Posterior cingulate gyrus (tissue), 11 donors: ENCODE data around the gene ENTPD1.
A peak's percentile ranks its signal among the peaks of the same experiment; 100 is the strongest.
"Not testable (repeated sequence)": the region's sequence is repeated elsewhere in the genome, so short reads cannot be mapped to it uniquely, and the experiment has no call there.

Experiments used
- DNase-seq, 10 donors: peaks; one replicate each; pipeline versions ENCODE4 v3.0.0 to v3.0.0-alpha.2; 2020 to 2021; ENCODE audit warnings: mixed read lengths in 3 of 10
- intact Hi-C: fragments of 100-400 bp; cut with DNase I; formaldehyde crosslinking; loops from one replicate; pipeline ENCODE4 v1.15.1; 2023

Gene ENTPD1

DNA sequence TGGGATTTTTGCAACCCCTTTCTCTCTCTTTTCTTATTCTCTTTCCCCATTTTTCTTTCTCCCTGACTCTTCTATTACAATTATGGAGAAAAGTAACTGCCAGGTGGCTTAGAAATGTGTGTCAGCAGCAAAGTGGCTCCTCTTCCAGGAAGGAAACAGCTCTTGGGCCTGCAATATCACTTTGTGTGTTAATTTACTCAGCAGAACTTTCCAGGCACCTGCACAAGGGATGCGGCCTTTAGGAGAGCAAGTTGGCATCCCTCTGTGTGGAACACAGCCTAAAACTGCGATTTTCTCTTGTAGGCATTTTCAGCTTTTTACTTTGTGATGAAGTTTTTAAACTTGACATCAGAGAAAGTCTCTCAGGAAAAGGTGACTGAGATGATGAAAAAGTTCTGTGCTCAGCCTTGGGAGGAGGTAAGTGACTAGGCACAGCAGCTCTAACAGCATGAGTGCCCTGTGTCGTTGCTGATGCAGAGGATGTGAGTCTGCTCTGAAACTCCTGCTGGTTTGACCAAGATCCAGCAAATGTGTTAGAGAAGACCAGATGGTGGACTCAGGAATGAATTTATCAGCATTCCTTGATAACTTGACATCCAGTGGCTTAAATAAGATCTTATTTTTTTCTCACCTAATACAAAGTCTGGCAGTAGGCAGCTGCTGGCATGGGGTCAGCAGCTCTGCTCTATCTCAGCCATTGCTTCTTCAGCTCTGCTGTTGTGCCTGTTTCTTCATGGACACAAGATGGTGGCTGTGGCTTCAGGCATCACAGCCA, 104.4 kb downstream of the ENTPD1 start:
- peak in 1 of 10 donors; percentile 58 for DNase-seq
- intact Hi-C loops: no loop called here

DNA sequence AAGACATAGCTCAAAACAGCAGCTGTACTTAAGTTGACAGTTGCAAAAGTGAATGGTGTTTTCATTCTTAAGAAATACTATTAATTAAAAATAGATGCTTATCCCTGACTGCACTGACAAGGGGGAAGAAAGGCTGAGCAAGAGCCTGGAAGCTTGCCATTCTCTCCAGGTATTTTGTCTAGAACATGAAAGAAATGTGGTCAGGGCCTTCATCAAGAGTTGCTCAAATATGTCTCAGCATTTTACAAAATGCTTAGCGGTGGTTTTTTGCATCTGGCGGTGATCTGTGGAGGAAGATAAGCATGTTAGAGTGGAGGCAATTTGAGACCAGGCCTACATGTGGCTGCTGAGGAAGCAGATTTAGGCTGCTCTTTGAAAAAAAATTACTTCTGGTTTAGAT, 105.4 kb downstream of the ENTPD1 start:
- intact Hi-C loops: no loop called here
- DNase-seq: no peak

DNA sequence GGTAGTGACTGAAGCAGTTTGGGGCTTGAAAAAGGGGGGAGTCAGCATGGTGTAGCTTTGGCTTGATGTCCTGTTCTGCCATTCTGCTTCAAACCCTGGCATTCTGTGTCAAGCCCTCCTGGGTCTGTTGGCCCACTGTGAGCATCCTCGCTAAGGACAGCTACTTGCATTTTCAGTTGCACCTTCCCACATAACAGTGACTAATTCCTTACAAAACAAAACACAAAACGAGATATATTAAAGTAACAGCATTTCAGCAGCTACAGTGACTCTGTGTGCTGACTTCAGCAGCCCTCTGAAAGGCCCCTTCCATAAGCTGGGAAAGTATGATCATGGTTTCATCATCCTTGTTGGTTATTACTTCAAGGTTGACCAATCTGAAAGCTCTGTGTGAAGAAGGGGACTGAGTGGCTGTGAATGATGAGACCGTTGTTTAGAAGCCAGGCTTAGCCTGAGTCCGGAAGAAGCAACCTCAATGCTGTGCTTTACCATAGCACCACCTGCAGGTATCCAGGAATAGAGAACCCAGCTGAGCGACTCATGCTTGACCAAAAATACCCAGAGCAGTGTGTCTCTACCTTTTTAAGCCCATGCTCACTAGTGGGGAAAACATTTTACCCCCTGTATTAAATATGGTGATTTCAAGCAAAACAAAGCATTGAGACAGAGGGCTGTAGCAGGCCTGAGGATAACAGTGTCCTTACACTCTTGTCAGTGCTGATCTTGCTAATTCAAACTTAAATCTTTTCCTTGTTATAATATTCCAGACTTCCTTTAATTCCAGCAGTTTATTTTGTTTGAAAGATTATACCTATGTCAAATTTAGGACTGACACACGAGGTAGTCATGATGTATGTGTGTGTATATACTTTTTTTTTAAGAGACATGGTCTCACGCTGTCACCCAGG, 109.2 kb downstream of the ENTPD1 start:
- intact Hi-C loops: loop anchor here (1.0 kb wide), 1 partner anchor 171 kb away; no protein-coding TSS in a partner anchor
- peak in 6 of 10 donors; percentile 9 to 85 (median 36) for DNase-seq

DNA sequence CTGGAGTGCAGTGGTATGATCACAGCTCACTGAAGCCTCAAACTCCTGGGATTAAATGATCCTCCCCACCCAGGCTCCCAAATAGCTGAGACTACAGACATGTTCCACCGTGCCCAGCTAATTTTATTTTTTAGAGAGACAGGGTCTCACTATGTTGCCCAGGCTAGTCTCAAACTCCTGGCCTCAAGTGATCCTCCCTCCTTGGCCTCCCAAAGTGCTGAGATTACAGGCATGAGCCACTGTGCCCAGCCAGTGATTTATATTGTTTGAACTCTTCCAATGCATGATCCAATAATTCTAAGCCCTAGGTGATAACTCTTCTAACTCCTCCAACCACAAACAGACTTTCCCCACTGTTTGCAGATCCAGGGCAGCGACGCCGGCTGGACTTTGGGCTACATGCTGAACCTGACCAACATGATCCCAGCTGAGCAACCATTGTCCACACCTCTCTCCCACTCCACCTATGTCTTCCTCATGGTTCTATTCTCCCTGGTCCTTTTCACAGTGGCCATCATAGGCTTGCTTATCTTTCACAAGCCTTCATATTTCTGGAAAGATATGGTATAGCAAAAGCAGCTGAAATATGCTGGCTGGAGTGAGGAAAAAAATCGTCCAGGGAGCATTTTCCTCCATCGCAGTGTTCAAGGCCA, 110.0 kb downstream of the ENTPD1 start:
- peak in 1 of 10 donors; percentile 55 for DNase-seq
- intact Hi-C loops: loop anchor here (1.0 kb wide), 1 partner anchor 172 kb away; no protein-coding TSS in a partner anchor

DNA sequence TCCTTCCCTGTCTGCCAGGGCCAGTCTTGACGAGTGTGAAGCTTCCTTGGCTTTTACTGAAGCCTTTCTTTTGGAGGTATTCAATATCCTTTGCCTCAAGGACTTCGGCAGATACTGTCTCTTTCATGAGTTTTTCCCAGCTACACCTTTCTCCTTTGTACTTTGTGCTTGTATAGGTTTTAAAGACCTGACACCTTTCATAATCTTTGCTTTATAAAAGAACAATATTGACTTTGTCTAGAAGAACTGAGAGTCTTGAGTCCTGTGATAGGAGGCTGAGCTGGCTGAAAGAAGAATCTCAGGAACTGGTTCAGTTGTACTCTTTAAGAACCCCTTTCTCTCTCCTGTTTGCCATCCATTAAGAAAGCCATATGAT, 110.5 kb downstream of the ENTPD1 start:
- DNase-seq: no peak
- intact Hi-C loops: no loop called here

DNA sequence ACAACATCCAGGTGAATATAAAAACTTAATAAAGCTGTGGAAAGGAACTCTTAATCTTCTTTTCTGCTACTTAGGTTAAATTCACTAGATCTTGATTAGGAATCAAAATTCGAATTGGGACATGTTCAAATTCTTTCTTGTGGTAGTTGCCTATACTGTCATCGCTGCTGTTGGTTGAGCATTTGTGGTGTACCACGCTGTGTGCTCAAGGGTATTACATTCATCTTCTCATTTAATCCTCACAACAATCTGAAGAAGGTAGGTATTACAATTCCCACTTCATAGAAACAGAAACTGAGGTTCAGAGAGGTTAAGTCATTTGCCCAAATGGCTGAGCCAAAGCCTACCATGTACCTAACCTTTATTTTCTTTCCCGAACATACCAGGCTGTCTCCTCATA, 111.9 kb downstream of the ENTPD1 start:
- DNase-seq: no peak
- intact Hi-C loops: no loop called here

DNA sequence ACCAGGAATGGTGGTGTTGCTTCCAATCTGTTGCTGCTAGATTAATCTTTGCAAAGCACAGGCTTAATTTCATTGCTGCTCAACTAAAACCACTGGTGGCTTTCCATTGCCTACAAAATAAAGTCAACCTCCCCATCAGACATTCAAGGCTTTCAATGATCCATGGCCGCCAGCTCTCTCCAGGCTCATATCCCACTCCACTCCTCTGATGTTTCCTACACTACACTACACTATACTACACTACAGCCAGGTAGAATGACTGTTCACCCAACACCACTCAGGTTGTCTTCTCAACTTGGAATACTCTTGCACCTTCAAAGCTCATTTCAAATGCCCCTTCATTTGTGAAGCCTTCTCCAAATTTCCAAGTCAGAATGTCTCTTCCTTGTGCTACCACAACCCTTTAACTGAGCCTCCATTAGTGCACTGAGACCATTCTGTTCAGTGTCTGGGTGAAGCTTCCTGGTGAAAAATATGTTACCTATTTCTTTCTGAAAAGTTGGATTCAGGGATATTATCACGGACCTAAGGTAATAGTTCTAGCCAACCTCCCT, 116.3 kb downstream of the ENTPD1 start:
- no peak for DNase-seq
- intact Hi-C loops: no loop called here

DNA sequence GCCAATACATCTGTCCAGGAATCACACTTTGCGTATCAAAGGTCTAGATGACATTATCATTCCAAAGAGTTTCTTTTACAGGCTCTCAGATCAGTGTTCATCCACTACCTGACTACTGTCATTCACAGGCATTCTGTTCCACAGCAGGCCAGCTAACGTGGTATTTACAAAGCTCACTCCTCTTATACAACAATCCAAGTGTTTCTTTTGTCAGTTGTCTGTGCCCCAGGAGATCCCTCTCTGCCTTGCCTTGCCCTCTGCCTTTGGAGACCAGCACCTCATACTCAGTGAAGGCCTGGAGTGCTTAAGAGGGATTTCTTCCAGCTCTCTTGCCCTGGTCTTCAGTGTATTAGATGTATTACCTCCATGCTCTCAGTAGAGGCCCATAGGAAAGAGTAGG, 117.2 kb downstream of the ENTPD1 start:
- intact Hi-C loops: no loop called here
- no peak for DNase-seq

DNA sequence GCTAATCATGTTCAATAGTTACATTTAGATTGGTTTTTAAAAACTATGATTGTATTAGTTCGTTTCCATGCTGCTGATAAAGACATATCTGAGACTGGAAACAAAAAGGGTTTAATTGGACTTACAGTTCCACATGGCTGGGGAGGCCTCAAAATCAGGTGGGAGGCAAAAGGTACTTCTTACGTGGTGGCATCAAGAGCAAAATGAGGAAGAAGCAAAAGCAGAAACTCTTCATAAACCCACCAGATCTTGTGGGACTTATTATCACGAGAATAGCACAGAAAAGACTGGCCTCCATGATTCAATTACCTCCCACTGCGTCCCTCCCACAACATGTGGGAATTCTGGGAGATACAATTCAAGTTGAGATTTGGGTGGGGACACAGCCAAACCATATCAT, 117.7 kb downstream of the ENTPD1 start:
- DNase-seq: no peak
- intact Hi-C loops: no loop called here

DNA sequence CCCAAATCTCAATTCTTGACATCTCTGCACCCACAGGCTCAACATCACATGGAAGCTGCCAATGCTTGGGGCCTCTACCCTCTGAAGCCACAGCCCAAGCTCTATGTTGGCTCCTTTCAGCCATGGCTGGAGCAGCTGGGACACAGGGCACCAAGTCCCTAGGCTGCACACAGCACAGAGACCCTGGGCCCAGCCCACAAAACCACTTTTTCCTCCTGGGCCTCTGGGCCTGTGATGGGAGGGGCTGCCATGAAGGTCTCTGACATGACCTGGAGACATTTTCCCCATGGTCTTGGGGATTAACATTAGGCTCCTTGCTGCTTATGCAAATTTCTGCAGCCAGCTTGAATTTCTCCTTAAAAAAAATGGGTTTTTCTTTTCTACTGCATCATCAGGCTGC, 118.8 kb downstream of the ENTPD1 start:
- intact Hi-C loops: not testable (repeated sequence)
- peak in 1 of 10 donors; percentile 62 for DNase-seq

DNA sequence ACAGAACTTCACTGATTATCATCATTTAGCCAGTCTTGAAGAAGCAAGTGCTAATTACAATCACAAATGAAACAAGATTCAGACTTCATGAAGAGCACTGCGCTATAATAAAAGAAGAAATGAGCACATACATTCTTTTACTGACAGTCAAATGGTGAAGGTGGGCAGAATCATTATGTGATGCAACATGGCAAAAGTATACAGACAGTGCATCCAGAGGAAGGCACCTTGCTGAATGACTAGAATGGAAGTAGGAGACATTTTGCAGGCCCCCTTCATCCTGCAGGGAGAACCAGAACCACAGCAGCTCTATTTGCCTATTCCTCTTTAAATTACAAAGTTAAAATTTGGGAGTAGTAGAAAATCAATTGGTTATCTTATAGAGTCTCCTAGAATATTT, 120.8 kb downstream of the ENTPD1 start:
- DNase-seq: no peak

DNA sequence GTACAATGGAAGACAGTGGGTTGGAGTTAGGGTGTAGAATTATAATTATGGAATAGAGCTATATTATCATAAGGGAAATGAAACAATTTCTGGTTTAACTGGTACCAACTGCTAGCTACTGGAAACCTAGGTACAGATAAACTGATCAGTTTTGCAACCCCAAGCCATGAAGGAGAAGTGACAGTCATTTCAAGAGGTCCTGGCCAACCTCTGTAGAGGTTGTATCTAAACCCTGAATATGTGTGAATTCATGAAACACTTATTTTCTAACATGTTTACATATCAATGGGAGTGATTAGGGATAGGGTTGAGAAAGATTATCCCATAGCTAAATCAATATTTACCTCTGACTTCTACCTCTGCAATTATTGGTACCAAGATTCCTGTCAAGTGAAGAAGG, 121.9 kb downstream of the ENTPD1 start:
- DNase-seq: no peak
- intact Hi-C loops: no loop called here

More for the DNA sequence above, 120.8 kb downstream of the ENTPD1 start:
- intact Hi-C loops: no loop called here

DNA sequence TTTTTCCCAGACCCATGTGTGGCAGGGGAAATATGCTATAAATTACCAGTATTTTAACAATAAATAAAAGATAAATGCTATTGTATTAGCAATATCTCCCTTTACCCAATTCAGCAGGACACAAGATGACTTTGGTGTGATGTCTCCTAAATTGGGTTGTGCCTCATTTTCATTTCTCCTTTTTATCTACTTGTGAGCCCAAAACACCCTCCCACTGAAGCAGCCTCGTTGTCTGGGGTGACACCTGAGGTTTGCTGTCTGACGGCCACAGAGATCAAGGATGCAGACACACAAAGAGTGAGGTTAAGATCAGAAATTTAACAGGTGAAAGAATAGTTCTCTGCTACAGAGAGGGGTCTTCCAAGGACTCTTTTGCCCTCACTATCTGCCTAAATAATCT, 124.7 kb downstream of the ENTPD1 start:
- intact Hi-C loops: no loop called here

DNA sequence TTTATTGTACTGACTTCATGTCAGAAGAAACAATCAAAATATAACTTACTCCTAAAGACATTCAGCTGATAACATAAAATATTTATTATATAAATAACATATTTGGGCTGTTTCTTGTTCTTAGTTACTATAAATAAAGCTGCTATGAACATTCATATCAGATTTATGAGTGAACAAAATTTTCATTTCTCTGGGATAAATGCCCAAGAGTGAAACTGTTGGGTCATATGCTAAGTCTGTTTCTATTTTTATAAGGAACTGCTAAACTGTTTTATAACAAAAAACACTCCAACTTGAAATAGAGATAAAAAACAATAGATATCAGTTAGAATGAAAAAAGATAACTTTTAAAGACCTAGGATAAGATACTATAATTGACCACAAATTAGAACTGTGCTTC, 125.4 kb downstream of the ENTPD1 start:
- no peak for DNase-seq
- intact Hi-C loops: no loop called here

More for the DNA sequence above, 124.7 kb downstream of the ENTPD1 start:
- no peak for DNase-seq

DNA sequence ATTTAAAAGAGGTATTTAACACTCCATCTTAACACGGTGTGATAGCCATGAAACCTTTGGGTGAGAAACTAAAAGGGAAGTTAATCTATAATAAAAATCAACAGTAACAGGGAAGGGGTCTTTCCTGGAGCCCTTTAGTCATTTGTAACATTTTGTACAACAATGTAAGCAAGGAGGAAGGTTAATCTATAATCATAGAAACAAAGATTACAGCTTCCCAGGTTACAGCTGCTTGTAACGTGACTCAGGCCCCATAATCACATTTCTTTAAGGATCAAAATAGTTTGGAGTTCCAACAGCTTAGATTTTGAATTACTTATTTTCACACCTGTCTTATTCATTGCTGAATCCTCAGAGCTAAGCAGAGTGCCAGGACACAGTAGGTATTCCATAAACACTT, 133.9 kb downstream of the ENTPD1 start:
- DNase-seq: no peak
- intact Hi-C loops: no loop called here

DNA sequence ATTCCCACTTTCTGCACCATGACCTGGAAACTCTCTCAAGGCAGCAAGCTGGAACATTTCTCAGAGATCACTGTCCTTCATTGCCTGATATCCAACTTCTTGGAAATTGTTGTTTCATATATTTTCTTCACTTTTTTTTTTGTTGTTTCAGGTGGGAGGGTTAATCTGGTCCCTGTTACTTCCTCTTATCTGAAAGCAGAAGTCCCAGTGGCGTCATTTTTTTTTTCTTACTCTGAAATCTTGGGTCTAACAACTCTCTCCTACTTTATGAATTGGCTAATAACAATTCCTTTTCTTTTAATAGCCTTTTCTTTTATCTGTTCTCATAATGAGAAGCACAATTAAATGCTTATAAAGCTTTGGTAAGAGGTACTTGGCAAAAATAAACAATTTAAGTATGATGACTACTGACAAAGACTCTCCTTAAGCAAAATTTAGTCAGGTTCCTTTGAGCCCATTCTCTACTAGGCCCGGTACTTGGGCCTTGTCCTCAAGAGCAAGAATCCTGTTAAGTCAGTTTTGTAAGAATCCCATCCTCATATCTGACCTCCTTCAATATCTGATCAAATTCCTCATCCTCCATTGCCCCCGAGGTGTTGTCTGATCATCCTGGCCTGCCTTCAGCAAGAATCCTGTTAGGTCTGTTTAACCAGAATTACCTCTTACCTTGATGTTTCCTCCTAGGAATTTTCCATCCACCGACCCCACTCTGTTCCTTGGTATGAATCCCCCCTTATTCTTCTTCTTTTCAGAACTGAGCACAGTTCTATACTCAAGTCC, 140.3 kb downstream of the ENTPD1 start:
- DNase-seq: no peak
- intact Hi-C loops: no loop called here

DNA sequence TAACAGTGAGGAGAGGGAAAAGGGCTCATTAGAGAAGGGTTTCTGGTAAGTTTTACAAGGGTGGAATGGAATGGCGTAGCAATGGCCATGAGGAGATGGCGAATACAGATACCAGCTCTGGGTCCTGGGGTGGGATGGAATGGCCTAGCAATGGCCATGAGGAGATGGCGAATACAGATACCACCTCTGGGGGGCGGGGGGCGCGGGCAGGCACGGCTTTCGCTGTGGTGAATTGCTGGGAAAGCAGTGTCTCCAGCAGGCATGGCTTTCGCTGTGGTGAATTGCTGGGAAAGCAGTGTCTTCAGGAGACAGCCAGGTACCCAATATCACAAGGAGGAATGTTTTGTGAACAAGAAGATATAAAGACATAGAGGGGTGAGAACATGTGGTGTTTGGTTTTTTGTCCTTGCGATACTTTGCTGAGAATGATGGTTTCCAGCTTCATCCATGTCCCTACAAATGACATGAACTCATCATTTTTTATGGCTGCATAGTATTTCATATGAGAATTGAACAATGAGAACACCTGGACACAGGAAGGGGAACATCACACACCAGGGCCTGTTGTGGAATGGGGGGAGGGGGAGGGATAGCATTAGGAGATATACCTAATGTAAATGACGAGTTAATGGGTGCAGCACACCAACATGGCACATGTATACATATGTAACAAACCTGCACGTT, 150.1 kb downstream of the ENTPD1 start:
- DNase-seq: not testable (repeated sequence)
- intact Hi-C loops: loop anchor here (5.0 kb wide), 1 partner anchor 214 kb away; the partner anchor contains the start of gene TCTN3

DNA sequence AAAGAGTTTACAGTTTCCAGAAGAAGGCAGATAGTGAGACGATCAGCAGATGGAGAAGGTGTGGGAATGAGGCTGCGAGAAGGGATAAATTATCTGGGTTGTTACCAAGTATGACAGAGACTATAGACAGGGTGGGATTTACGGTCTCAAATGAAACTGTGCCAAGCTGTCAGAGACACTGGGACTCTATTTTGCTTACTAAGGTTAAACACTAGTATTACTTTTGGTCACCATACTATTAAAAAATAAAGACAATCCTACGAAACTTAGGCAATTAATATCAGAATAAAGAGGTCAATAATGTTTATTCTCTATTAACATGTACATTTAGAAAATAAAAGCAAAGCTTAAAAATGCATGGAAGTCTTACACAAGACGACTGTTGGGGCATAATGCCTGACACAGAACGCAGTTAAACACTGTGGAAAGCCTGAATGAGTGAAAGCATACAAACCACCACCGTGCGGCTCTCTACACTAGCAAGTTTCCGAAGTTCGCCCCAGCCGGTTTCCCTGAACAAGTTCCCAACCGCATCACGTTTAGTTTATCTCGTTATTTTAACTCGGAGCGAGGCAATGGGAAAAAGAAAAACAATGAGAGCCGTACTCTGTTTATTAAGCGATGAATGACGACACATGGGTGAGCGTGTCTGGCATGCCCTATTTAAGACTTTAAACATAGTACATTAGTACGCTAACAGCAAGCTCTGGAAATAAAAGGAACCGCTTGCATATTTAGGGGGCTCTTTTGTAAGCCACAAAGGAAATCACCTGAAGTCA, 150.9 kb downstream of the ENTPD1 start:
- peak in 9 of 10 donors; percentile 16 to 89 (median 40) for DNase-seq
- intact Hi-C loops: loop anchor here (5.0 kb wide), 1 partner anchor 215 kb away; the partner anchor contains the start of gene TCTN3
